DMS53 (cell line): ENCODE data around the gene NR4A3.
A peak's percentile ranks its signal among the peaks of the same experiment; 100 is the strongest.
"Not testable (repeated sequence)": the region's sequence is repeated elsewhere in the genome, so short reads cannot be mapped to it uniquely, and the experiment has no call there.

Experiments
- DNase-seq: peaks from one replicate; lab custom pipeline; 2025; lab: John Stamatoyannopoulos, UW

The NR4A3 gene

GRCh38 chr9:99821396-99822108, at the start of gene NR4A3:
Gene NR4A3, plus strand, starts transcription at chr9:99821885. Its CDS starts 6,158 bp downstream, at chr9:99828043.
- DNase-seq: peak; percentile 97

DNA sequence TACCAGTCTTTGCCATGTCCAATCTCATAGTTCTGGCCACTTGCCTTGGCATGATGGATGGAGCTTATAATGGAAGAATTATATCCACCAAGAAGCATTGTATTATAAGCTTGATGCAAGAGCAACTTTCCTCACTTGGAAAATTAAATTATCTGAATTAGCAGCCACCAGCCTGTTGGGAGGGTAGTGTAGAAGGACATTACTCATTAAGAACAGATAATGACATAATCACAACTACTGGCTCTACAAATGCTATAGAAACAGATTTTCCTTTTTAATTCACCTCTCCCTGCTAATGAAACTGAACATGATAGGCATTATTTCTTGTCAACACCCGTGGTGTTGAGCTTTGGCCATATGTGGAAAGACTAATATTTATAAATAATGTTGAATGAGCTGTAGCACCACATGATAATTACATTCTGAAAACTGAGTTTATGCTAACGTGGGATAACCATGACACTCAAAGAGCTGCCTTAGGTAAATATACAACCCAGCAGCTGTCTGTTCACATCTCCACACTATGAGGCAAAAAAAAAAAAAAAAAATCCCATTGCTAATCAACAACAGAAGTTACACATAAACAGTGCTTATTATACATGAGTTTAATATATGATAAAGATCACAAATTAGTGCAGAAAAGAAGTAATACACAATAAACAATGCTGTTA, 48.1 kb upstream of the NR4A3 start:
- DNase-seq: peak; percentile 68

GRCh38 chr9:99778308-99778707, 43.4 kb upstream of the NR4A3 start:
- peak; percentile 19 for DNase-seq

DNA sequence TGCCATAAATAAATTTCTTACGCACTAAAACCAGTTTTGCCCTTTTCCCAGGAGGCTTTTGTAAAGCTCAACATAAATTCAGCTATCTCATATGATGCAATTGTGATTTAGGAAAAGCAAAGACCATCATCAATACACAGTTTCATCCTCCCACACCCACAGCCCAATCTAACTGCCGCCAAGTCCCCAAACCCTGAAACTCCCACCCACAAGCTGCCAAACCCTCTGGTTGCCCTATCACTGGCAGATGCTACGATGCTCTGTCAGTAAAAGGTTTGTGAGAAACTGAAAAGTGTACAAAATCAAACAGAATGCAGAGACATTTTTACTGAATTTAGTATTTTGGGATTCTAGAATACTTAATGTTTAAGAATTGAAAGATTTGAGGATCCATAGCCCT, 42.8 kb upstream of the NR4A3 start:
- no peak for DNase-seq

- no peak for DNase-seq
Measured at GRCh38 chr9:99779277-99779676, 42.4 kb upstream of the NR4A3 start.

DNA sequence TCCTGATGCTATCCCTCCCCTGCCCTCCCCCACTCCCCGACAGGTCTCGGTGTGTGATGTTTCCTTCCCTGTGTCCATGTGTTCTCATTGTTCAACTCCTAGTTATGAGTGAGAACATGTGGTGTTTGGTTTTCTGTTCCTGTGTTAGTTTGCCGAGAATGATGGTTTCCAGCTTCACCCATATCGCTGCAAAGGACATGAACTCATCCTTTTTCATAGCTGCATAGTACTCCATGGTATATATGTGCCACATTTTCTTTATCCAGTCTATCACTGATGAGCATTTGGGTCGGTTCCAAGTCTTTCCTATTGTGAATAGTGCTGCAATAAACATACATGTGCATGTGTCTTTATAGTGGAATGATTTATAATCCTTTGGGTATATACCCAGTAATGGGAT, 39.3 kb upstream of the NR4A3 start:
- not testable (repeated sequence) for DNase-seq

DNA sequence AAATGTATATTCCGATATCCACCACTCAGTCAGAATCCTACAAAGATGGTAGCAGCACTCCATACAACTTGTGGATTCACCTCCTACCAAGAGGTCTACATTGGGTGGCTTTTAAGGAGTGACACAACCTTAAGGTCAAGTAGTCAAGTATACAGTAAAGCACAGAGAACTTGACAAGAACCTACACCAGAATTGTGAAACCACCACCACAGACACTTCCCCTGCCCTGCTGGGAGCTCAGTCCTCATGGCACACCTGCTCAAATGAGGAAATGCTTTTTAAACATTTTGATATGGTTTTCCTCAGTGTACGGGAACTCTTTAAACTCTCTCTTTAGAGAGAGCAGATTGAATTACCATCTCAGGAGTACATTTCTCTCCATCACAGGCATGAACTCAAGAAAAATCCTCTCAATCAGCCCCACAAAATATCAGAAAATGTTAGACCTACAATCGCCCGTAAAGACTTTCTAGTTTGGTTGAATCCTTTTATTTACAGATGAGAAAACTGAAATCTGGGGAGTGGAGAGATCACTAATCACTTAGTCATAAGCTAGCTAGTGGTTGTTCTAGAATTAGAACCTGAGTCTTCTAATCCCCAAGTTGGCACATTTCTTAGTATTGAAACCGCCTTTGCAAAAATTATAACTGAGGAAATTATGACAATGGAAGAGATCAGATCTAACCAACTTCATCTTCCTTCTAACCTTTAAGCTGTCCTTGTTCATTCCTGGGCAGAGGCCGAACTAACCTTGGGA, 38.5 kb upstream of the NR4A3 start:
- DNase-seq: no peak

DNA sequence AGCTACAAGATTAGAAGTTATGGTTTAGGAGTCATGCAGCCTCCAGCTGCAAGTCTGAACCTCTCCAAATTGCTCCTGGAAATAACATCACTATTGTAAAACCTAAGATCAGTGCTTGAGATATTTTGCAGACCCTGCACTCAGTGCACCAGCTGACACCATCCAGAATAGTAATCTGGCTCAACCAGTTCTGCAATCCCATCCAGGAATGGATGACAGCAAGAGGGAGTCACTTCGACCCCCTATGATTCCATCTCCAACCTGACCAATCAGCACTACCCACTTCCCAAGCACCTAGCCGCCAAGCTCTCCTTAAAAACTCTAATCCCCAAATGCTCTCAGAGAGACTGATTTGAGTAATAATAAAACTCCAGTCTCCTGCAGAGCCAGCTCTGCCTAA, 37.9 kb upstream of the NR4A3 start:
- DNase-seq: no peak

- DNase-seq: no peak
Measured at GRCh38 chr9:99785010-99785590, 36.6 kb upstream of the NR4A3 start.

GRCh38 chr9:99787556-99787955, 34.1 kb upstream of the NR4A3 start:
- no peak for DNase-seq

DNA sequence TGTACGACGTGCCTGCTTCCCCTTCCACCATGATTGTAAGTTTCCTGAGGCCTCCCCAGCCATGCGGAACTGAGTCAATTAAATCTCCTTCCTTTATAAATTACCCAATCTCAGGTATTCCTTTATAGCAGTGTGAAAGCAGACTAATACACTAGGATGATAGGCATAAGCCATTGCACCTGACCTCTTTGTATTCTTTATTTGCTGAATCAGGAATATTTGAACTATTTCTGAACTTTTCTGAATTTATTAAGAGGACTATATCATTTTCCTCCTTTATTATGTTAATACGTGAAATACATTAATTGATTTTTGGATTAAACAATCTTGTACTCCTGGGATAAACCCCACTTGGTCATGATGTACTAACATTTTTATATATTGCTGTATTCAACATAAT, 28.2 kb upstream of the NR4A3 start:
- no peak for DNase-seq

DNA sequence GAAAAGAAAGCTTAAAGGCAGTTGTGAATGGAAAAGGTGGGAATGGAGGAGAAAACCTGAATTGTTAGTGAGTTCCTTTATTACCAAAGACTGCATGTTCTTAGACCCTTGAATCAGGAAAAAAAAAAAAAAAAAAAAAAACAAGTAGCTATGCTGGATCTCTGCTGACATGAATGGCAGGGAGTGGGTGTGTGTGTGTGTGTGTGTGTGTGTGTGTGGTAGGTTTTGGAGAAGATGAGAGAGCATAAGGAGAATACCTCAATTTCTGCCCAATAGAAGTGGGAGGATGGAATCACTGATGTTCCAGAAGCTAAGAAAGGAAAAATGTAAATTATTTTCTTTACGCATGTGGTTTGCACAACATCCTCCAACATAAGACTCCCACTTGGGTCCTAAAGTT, 25.5 kb upstream of the NR4A3 start:
- DNase-seq: no peak

- no peak for DNase-seq
Measured at GRCh38 chr9:99801775-99802174, 19.9 kb upstream of the NR4A3 start.

GRCh38 chr9:99803694-99804093, 18.0 kb upstream of the NR4A3 start:
- DNase-seq: no peak

GRCh38 chr9:99807276-99807852, 14.3 kb upstream of the NR4A3 start:
- peak; percentile 78 for DNase-seq

- no peak for DNase-seq
Measured at GRCh38 chr9:99807956-99808355, 13.7 kb upstream of the NR4A3 start.

DNA sequence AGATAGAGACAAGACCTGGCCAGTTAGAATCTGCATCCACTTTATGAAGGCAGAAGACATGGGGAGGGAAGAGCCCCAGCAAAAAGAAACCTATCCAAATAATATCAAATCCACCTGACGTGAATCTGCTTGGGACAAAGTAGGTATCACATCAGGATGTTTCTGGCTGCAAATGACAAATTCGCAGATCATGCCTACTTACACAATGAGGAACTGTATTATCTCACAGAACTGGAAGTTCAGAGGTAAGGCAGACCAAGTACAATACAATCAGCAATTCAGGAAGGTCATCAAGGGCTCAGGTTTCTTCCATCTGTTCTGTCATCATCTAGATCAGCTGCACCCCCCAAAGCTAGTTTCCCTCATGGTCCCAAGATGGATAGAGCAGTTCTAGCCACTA, 13.2 kb upstream of the NR4A3 start:
- no peak for DNase-seq

GRCh38 chr9:99809586-99810319, 11.9 kb upstream of the NR4A3 start:
- DNase-seq: no peak

- no peak for DNase-seq
Measured at GRCh38 chr9:99811172-99811571, 10.5 kb upstream of the NR4A3 start.

DNA sequence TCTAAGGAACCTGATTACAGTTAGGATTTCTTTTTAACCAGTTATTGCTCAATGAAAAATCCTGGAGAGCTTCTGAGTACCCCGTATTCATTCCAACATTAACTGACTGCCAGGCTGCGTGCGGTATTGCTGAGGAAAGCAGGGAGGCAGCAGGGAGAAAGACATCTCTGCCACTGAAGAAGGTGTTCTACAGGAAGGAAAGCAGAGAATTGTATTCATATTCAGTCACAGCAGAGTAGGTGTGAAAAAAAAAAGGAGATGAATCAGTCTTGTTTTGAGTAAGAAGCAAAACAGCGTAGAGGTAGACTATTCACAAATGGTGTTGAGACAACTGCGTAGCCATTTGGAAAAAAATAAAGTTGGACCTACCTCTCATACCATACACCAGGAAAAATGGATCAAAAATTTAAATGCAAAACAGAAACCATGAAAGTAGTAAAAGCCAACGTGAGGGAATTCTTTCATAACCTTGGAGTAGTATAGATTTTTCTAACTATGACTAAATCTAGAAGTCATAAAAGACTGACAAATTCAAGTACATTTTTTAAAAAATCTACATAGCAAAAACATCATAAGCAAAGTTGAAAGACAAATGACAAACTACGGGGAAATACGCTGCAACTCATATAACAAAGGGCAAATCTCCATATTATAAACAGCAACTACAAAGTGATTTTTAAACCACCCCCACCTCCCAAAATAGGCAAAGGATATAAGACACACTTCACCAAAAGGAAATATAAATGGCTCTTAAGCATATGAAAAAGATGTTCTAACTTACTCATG, 9.9 kb upstream of the NR4A3 start:
- DNase-seq: no peak

GRCh38 chr9:99813739-99814138, 7.9 kb upstream of the NR4A3 start:
- DNase-seq: no peak
